Stimulated activated CD4-positive, alpha-beta T cell treated with anti-CD3 and anti-CD28 coated beads, TNF-alpha, amount 100 ng/mL, for 48 hours (primary cell): ENCODE data around the gene PIEZO2.

Experiments used
- DNase-seq, 3 donors: peaks; one replicate each; pipeline ENCODE4 v3.0.0-alpha.2; 2020; ENCODE audit warnings: low read depth in 3 of 3

PIEZO2 gene

DNA sequence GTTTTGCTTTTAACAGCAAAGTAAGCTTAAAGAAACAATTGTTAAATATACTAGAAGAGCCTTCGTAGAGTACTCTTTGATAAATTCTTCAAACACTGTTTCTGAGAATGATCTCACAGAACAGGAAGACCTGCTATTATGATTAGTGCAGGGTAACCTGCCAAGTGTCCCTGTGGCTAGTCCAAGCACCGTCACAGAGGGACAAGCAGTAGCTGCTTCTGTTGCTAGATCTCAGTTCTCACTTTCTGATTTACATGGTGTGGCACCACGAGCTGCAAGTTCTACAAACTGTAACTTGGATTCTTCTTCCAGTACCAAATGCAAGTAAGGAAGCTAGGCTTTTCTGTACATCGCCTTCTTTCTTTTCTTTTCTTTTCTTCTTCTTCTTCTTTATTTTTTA lies 121.5 kb downstream of the PIEZO2 start:
- no peak for DNase-seq

GRCh38 chr18:11025671-11026070 lies 123.7 kb downstream of the PIEZO2 start:
- no peak for DNase-seq

DNA sequence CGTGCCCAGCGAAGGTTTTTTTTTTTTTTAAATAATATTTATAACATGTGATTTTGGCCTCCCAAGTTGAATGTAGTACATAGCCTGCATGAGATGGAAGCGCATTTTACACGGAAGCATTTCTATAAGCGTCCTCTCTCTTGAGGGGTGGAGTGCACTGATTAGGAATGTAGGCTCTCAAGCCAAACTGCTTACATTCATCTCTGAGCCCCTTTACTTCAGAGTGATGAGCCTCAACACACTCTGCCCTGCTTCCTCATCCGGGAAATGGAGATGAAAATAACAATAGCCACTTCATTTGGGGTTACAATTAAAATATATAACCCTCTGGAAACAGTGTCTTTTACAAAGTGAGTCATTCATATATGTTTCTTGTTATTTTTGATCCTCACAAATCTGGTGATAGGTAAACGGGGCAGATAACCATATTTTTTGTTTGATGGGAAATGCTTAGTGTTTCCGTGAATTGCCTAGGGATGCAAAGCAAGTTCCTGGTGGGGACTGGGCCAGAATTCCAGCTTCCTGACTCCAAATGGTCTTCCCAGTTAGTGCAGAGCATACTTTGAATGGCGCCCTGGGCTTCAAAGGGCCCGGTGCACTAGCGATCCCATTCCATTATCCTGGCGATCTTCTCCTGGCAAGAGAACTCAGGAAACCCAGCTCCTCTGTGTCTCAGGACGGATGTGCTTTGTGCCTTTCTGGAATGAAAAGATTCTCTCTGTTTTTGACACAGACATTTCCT lies 124.3 kb downstream of the PIEZO2 start:
- no peak for DNase-seq

GRCh38 chr18:11021477-11021876 lies 127.9 kb downstream of the PIEZO2 start:
- no peak for DNase-seq

- DNase-seq = no peak
Measured at GRCh38 chr18:11020877-11021414, 128.4 kb downstream of the PIEZO2 start.

DNA sequence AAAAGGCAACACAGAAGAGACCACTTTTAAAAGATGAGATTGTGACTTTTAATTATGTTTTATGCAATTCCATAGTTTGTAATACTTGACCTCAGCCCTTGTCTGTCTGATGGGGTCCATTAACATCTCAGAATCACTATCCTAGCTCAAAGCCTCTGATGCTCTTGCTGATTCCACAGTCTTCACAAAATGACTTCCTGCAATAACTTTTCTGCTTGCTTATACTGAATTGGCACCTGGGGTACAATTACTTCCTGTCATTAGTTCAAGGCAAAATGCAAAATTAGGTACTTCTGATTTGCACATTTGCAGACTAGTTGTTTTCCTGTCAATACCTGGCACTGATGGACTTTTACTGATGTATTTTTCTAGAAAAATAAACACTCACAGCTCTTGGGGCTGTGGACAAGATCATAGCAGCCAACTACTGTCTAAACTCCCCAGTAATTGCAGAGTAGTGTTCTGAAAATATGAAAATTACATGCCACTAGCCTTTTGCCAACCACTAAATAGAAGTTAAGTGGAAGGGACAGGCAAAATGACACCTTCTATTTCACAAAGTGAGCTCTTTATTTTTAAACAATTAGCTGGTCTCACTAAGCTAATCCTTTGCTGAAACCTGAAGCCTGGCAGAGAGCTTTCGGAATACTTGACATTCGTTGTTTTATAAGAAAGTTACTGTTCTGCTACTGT lies 129.1 kb downstream of the PIEZO2 start:
- no peak for DNase-seq

- DNase-seq = no peak
Measured at GRCh38 chr18:11019295-11020105, 129.9 kb downstream of the PIEZO2 start.

GRCh38 chr18:11009869-11010268 lies 139.5 kb downstream of the PIEZO2 start:
- DNase-seq = no peak

GRCh38 chr18:11009147-11009546 lies 140.2 kb downstream of the PIEZO2 start:
- DNase-seq = no peak

GRCh38 chr18:11008505-11008904 lies 140.9 kb downstream of the PIEZO2 start:
- no peak for DNase-seq

- no peak for DNase-seq
Measured at GRCh38 chr18:11005528-11005927, 143.8 kb downstream of the PIEZO2 start.

- DNase-seq = no peak
Measured at GRCh38 chr18:11004951-11005350, 144.4 kb downstream of the PIEZO2 start.

GRCh38 chr18:11004294-11004693 lies 145.1 kb downstream of the PIEZO2 start:
- DNase-seq = no peak

DNA sequence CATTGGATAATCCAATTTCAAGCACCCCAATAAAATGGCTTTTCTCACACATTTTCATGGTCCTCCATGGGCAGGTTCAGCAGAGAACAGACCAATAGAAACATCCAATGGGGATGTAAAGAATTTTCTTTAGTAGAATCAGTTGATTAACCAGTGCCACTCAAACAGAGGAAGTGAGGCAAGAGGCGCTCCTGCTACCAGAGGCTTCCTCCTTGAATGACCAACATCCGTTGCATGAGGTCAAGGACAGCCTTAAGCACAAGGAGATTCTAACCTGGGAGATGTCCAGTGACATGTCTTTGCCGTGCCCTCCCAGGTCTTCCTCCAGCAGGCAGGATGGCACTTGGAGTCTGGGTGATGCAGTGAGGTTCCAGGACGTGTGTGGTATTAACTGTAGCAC lies 146.6 kb downstream of the PIEZO2 start:
- no peak for DNase-seq

GRCh38 chr18:11002277-11002676 lies 147.1 kb downstream of the PIEZO2 start:
- DNase-seq = no peak

GRCh38 chr18:11000071-11000470 lies 149.3 kb downstream of the PIEZO2 start:
- DNase-seq = no peak

DNA sequence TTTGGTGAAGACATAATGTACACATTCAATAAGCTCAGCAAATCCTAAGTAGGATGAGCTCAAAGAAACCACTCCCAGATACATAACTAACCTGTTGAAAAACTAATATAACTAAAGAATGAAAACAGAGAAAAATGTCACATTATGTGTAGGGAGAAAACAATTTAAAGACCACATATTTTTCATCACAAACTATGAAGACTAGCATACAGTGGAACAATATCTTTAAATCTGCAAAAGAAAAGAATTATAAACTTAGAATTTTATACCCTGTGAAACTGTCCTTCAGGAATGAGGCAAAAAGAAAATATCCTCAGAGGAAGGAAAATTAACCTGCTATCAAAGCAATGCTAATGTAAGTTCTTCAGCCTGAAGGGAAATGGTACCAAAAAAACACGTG lies 151.5 kb downstream of the PIEZO2 start:
- DNase-seq = no peak

- no peak for DNase-seq
Measured at GRCh38 chr18:10995550-10995949, 153.8 kb downstream of the PIEZO2 start.

DNA sequence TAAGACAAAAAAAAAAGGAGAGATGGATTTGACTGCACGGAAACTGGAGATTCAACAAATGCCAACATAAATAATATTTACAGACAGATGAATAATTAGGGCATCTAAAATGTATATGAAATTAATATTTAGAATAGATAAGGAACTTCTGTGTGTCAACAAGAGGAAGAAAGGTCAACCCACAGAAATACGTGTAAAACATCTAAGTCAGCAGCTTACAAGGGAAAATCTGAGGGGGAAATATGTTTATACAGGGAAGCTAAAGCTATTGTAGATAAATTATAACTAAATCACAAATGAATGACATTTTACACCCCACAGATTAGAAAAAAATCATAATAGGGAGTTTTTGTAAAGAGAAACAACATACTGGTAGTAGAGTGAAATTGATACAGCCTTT lies 159.9 kb downstream of the PIEZO2 start:
- DNase-seq = no peak

GRCh38 chr18:10985689-10986088 lies 163.7 kb downstream of the PIEZO2 start:
- no peak for DNase-seq

- no peak for DNase-seq
Measured at GRCh38 chr18:10979411-10979810, 170.0 kb downstream of the PIEZO2 start.

DNA sequence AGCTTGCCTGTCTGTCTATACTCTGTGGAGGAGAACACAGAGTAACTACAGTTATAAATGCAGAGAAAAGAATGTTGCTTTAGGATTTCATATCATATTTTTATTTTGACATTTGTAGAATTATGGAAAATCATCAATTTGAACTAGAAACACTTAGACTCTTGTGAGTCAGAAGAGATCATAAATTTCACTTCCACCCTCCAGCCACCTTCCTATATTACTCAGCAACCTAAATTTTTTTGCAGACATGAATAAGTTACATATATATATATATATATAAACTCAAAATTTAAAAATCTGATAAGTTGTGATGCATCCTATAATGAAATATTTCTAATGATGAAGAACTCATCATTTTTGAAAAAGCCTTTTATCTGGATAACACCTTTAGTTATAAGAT lies 172.3 kb downstream of the PIEZO2 start:
- no peak for DNase-seq
